ENCODE measurements around the gene MEF2D.

Gene MEF2D

DNA sequence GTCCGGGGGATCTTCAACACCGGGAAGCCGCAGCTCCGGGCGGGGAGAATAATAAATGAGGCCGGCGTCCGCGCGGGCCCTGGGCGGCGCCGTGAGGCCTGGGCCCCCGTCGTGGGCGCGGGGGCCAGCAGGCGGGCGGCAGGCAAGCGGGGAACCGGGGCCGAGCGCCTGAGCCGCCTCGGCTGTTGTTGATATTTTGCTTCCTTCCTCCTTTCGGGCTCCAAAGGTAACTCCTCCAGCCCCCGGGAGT is at the start of gene MEF2D:
Gene MEF2D (minus strand): TSS at position 233 of the 250 bp plus-strand sequence. CDS start 17,483 bp downstream, outside the sequence.
- H3K4me3 ChIP-seq (replicated peaks in 1 of 2; ENCODE audit: low read depth in 2 of 2, low read length in 2 of 2) = peak within 1 kb of the TSS; percentile 95 to 99
- DNase-seq (ENCODE audit: low read depth in 2 of 2) = no peak
- TF ChIP-seq, protein P1, sequence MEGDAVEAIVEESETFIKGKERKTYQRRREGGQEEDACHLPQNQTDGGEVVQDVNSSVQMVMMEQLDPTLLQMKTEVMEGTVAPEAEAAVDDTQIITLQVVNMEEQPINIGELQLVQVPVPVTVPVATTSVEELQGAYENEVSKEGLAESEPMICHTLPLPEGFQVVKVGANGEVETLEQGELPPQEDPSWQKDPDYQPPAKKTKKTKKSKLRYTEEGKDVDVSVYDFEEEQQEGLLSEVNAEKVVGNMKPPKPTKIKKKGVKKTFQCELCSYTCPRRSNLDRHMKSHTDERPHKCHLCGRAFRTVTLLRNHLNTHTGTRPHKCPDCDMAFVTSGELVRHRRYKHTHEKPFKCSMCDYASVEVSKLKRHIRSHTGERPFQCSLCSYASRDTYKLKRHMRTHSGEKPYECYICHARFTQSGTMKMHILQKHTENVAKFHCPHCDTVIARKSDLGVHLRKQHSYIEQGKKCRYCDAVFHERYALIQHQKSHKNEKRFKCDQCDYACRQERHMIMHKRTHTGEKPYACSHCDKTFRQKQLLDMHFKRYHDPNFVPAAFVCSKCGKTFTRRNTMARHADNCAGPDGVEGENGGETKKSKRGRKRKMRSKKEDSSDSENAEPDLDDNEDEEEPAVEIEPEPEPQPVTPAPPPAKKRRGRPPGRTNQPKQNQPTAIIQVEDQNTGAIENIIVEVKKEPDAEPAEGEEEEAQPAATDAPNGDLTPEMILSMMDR (IDR thresholded peaks at IDR 0.05; ENCODE audit: low read depth, low read length) = no peak

DNA sequence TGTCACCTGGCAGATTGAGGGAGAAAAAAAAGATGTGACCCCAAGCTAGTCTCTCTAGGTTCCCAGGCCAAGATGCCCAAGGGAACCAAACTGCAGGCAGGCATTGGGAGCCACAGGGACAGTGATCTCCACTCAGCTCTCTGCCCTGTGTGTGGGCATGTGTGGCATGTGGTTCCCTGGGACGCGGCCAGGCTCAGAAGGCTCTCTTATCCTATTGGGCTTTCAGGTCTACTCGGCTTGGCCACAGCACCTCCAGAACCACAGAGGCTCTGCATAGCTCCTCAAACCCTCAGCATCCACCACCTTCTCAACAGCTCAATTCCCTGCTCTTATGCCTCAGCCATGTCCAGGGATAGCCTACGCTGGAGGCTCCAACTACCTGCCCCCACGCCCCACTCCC is 49.8 kb upstream of the MEF2D start:
- H3K4me3 ChIP-seq (replicated peaks in 1 of 2; ENCODE audit: low read depth in 2 of 2, low read length in 2 of 2) = no peak overlapping the region
- no peak for DNase-seq (ENCODE audit: low read depth in 2 of 2)
- TF ChIP-seq, protein P1 (IDR thresholded peaks at IDR 0.05; ENCODE audit: low read depth, low read length) = no peak

DNA sequence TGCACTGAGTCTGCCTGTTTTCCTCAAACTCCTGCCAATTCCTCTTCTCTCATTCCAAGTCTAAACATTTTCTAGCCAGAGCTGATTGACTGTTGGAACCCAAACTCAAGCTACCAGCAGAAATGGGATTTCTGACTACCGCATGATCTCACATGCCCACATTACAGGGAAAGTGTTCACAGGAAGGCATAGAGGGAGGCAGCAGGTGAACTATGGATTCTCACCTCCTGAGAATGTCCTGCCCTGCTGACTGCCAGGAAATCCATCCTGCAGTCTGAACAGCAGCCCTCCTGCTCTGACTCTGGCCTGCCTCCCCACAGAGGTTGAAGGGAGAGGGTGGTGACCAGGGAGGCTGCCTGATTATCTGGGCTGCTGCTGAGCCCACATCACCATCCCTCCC is 49.3 kb upstream of the MEF2D start:
- DNase-seq (ENCODE audit: low read depth in 2 of 2) = no peak
- H3K4me3 ChIP-seq (replicated peaks in 1 of 2; ENCODE audit: low read depth in 2 of 2, low read length in 2 of 2) = no peak overlapping the region
- TF ChIP-seq, protein P1 (IDR thresholded peaks at IDR 0.05; ENCODE audit: low read depth, low read length) = no peak

DNA sequence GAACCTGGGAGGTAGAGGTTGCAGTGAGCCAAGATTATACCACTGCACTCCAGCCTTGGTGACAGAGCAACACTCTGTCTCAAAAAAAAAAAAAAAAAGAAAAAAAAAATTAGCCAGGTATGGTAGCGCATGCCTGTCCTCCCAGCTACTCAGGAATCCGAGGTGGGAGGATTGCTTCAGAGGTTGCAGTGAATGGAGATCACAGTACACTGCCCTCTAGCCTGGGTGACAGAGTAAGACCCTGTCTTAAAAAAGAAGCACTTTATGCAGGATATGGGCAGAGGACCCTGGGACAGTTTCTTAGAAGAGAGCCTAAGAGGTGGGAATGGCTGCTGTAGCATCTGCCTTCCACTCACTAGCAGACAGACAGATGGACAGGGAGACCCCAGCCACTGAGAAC is 48.8 kb upstream of the MEF2D start:
- H3K4me3 ChIP-seq (replicated peaks in 1 of 2; ENCODE audit: low read depth in 2 of 2, low read length in 2 of 2) = no peak overlapping the region
- TF ChIP-seq, protein P1 (IDR thresholded peaks at IDR 0.05; ENCODE audit: low read depth, low read length) = no peak
- DNase-seq (ENCODE audit: low read depth in 2 of 2) = no peak

DNA sequence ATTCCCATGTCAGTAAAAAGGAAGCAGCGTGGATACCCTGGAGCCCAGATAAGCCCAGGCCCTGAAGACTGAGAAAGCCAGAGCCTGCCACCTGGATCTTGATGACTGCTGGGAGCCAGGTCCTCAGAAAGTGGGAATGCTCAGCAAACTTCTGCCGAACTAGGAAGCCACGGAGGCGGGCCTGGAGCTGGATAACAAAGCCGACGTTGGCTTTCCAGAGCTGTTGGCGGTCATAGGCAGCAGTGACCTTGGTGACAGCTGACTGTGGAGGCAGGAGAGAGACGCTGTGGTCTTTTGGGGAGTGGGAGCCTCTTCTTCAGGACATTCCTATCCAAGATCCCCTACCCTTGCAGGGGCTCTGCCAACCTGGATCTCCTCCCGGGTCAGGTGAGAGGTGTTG is 47.4 kb upstream of the MEF2D start:
- H3K4me3 ChIP-seq (replicated peaks in 1 of 2; ENCODE audit: low read depth in 2 of 2, low read length in 2 of 2) = no peak overlapping the region
- TF ChIP-seq, protein P1 (IDR thresholded peaks at IDR 0.05; ENCODE audit: low read depth, low read length) = no peak
- DNase-seq (ENCODE audit: low read depth in 2 of 2) = no peak

DNA sequence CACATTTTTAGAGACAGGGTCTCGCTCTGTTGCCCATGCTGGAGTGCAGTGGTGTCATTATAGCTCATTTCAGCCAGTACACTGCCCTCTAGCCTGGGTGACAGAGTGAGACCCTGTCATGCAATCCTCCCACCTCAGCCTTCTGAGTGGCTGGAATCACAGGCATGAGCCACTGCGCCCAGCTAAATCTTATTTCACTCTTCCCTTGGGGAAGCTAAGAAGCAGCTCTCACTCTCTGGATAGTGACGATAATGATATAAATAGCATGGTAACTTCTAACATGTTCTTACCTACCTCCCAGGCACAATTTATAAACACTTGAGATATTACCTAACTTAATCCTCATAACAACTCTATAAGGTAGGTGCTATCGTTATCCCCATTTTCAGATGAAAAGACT is 46.9 kb upstream of the MEF2D start:
- TF ChIP-seq, protein P1 (IDR thresholded peaks at IDR 0.05; ENCODE audit: low read depth, low read length) = no peak
- H3K4me3 ChIP-seq (replicated peaks in 1 of 2; ENCODE audit: low read depth in 2 of 2, low read length in 2 of 2) = no peak overlapping the region
- no peak for DNase-seq (ENCODE audit: low read depth in 2 of 2)

DNA sequence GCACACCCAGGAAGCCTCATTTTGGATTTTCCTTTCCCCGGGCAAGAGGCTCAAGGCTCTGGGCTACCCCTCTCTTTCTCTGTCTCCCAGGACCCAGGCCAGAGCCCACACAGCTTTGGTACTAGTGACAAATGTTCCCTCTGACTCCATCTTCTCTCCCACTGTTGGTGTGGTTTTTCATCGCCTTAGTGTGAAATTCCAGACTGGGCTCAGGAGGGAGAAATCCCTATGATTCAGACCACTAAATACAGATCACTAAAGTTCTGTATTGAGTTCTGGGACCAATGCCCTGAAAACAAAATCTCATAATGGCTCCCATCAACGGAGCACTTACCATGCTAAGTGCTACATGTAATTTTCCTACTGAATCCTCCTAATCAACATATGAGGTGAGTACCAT is 45.7 kb upstream of the MEF2D start:
- H3K4me3 ChIP-seq (replicated peaks in 1 of 2; ENCODE audit: low read depth in 2 of 2, low read length in 2 of 2) = no peak overlapping the region
- no peak for DNase-seq (ENCODE audit: low read depth in 2 of 2)
- TF ChIP-seq, protein P1 (IDR thresholded peaks at IDR 0.05; ENCODE audit: low read depth, low read length) = no peak
